Tibial artery (tissue), 4 donors: ENCODE data around the gene SYNGR1.

ENCODE experiments used
- DNase-seq, 2 donors: peaks; one replicate each; pipeline ENCODE4 v3.0.0-alpha.2; 2019
- H3K27ac ChIP-seq, 2 donors: fragments of 200-600 bp; sonication (generic) in 1 of 2; 1 replicate in 1 of 2; 2 replicates in 1 of 2; pipeline ENCODE4 v1.5.1; 2018 to 2019; ENCODE audit warnings: mild to moderate bottlenecking in 1 of 2
- H3K27me3 ChIP-seq, 2 donors: fragments of 200-600 bp; sonication (generic) in 1 of 2; one replicate each; pipeline versions ENCODE4 v1.5.1 to v1.6.0; 2016 to 2019
- H3K36me3 ChIP-seq, 3 donors: fragments of 200-600 bp; sonication (generic) in 2 of 3; one replicate each; pipeline ENCODE4 v1.5.1; 2016 to 2019; ENCODE audit warnings: mild to moderate bottlenecking in 2 of 3
- H3K4me1 ChIP-seq, 4 donors: fragments of 200-600 bp; sonication (generic) in 2 of 4; 1 replicate in 3 of 4; 2 replicates in 1 of 4; pipeline ENCODE4 v1.5.1; 2016 to 2019
- H3K4me3 ChIP-seq, 2 donors: fragments of 200-600 bp; sonication (generic) in 1 of 2; 1 replicate in 1 of 2; 2 replicates in 1 of 2; pipeline ENCODE4 v1.5.1; 2018 to 2019; ENCODE audit warnings: mild to moderate bottlenecking in 2 of 2
- H3K9me3 ChIP-seq, 3 donors: fragments of 200-600 bp; sonication (generic) in 1 of 3; one replicate each; pipeline ENCODE4 v1.5.1; 2016 to 2019
- CTCF ChIP-seq, 2 experiments: fragments of 200-600 bp in 1 of 2; fragments of 450-650 bp in 1 of 2; IDR thresholded peaks; one replicate each; pipeline ENCODE4 v1.5.1; 2017 to 2019; ENCODE audit warnings: antibody characterized with exemption in 2 of 2, mild to moderate bottlenecking in 1 of 2, moderate library complexity in 1 of 2
- intact Hi-C: fragments of 100-400 bp; cut with DNase I; formaldehyde crosslinking; loops from one replicate; pipeline ENCODE4 v1.15.0; 2023; ENCODE audit warnings: low total_unique reads

SYNGR1 gene

DNA sequence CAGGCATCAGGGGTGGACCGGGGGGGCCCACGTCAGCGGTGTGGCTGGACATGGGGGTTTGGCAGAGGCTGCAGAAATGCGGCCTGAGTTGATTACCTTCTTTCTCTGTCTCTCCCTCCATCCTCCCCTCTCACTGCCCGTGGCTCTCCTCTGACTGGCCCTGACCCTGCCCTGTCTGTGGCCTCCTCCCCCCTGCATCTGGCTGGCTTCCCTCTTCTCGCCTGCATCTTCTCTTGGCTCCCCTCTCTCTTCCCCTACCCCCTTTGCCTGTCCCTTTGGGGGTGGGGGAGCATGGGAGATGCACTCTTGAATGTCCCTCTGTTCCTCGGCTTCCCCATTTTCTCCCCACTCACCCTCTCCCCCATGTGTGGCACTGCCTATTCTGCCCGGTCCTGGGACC lies 25.9 kb downstream of the SYNGR1 start:
- Histone ChIP-seq H3K27ac (no peak overlapping the region), H3K27me3 (no peaks in the 10 kb centered on the region), H3K36me3 (peaks cover 0 to 28% (median 0%) of the 10 kb centered on the region in 3 donors), H3K4me3 (no peak overlapping the region), H3K9me3 (no peaks in the 10 kb centered on the region), H3K4me1 (no peaks in the 10 kb centered on the region)
- DNase-seq: no peak
- intact Hi-C loops: no loop called here
- no peak for TF ChIP-seq CTCF (IDR thresholded peaks at IDR 0.05)

DNA sequence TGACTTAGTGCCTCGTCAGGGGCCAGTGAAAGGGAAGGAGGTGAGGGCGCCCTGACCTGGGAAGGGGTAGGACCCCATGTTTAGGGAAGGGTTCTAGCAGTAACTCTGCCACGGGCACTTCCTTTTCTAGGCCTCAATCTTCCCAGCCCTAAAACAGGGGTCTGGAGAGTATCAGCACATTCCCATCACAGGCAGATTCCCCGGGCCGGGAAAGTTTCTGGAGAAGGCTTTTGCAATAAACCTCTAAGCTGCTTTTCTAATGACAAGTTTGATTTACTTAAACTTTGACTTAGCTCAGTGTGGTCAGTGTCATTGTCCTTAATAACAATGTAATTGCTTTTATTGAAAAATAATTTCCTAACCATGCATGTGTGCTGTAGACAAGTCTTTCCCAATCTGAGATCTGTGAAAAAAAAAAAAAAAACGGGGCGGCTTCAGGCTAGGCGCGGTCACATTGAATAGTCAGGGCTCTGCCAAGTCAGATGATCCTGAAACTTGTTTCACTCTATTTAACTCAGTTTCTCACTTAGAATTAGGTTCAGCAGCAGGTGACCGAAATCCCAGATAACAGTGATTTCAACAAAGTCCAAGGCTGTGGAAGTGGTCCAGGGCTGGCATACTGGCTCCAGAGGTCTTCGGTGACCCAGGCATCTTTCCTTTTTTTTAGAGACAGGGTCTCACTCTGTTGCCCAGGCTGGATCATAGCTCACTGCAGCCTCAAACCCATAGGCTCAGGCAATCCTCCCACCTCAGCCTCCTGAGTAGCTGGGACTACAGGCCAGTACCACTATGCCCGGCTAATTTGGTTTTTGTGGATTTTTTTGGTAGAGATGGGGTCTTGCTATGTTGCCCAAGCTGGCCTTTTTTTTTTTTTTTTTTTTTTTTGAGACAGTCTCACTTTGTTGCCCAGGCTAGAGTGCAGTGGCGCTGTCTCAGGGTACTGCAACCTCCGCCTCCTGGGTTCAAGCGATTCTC lies 30.3 kb downstream of the SYNGR1 start:
- Histone ChIP-seq H3K36me3 (peaks cover 0 to 25% (median 0%) of the 10 kb centered on the region in 3 donors), H3K9me3 (no peaks in the 10 kb centered on the region), H3K27me3 (peaks cover 0 to 32% of the 10 kb centered on the region in 2 donors), H3K27ac (no peak overlapping the region), H3K4me1 (no peaks in the 10 kb centered on the region), H3K4me3 (no peak overlapping the region)
- intact Hi-C loops: no loop called here
- no peak for DNase-seq
- no peak for TF ChIP-seq CTCF (IDR thresholded peaks at IDR 0.05)

DNA sequence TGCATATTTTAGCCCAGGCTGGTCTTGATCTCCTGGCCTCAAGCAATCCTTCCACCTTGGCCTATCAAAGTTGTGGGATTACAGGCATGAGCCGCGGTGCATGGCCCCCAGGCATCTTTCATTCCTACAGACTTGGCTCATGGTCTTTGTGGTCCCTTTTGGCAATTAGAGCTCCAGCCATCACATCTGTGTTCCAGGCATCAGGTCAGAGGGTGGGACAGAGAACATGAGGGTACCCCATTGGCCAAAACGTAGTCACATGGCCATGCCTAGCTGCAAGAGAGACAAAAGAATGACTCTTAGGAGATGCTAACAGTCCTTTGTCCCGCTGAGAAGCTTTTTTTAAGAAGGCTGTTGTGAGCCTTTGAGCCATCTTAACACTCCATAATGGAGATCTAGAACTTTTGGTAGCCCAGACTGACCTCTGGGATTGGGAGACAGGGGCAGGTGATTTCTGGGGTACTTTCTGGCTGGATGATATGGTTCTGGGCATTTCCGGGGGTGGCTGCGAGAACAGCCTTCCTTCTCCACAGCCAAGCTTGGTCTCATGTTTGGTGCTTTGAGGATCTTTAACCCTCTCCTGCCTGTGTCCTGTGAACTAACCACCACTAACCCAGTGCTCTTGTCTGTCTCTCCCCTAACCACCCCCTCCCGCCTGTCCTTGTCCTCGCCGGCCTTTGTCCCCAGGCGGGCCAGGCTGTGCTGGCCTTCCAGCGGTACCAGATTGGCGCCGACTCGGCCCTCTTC lies 31.4 kb downstream of the SYNGR1 start:
- Histone ChIP-seq H3K4me1 (no peaks in the 10 kb centered on the region), H3K27me3 (peaks cover 0 to 35% of the 10 kb centered on the region in 2 donors), H3K4me3 (no peak overlapping the region), H3K27ac (no peak overlapping the region), H3K9me3 (no peaks in the 10 kb centered on the region), H3K36me3 (peaks cover 0 to 22% (median 0%) of the 10 kb centered on the region in 3 donors)
- intact Hi-C loops: no loop called here
- no peak for TF ChIP-seq CTCF (IDR thresholded peaks at IDR 0.05)
- DNase-seq: no peak

- TF ChIP-seq CTCF (IDR thresholded peaks at IDR 0.05): no peak
- intact Hi-C loops: no loop called here
- peaks cover 0 to 14% (median 0%) of the 10 kb centered on the region in 3 donors for H3K36me3 ChIP-seq
- peaks cover 0 to 38% of the 10 kb centered on the region in 2 donors for H3K27me3 ChIP-seq
- DNase-seq: no peak
- H3K4me3 ChIP-seq: no peak overlapping the region
- H3K9me3 ChIP-seq: no peaks in the 10 kb centered on the region
- no peak overlapping the region for H3K27ac ChIP-seq
- no peaks in the 10 kb centered on the region for H3K4me1 ChIP-seq
Observed at GRCh38 chr22:39381930-39382329, 32.1 kb downstream of the SYNGR1 start.

- H3K36me3 ChIP-seq: peaks cover 0 to 11% (median 0%) of the 10 kb centered on the region in 3 donors
- no peak for TF ChIP-seq CTCF (IDR thresholded peaks at IDR 0.05)
- intact Hi-C loops: no loop called here
Observed at GRCh38 chr22:39382410-39382809, 32.6 kb downstream of the SYNGR1 start.

More at GRCh38 chr22:39382410-39382809, 32.6 kb downstream of the SYNGR1 start:
- no peak for DNase-seq
- Histone ChIP-seq H3K4me3 (no peak overlapping the region), H3K27me3 (peaks cover 0 to 40% of the 10 kb centered on the region in 2 donors), H3K9me3 (no peaks in the 10 kb centered on the region), H3K27ac (no peak overlapping the region), H3K4me1 (no peaks in the 10 kb centered on the region)
